ENCODE results near the gene DNMT3L.
"Not testable (repeated sequence)": the region's sequence is repeated elsewhere in the genome, so short reads cannot be mapped to it uniquely, and the experiment has no call there.

Gene DNMT3L

GRCh38 chr21:44275041-44275440, 13.3 kb upstream of the DNMT3L start:
- DNase-seq, result no peak

- DNase-seq, result no peak
These were observed 11.3 kb upstream of the DNMT3L start for GRCh38 chr21:44273046-44273445.

GRCh38 chr21:44272284-44272858, 10.7 kb upstream of the DNMT3L start:
- DNase-seq, result no peak

GRCh38 chr21:44271558-44272283, 10.0 kb upstream of the DNMT3L start:
- DNase-seq, result no peak

GRCh38 chr21:44269090-44269489, 7.4 kb upstream of the DNMT3L start:
- no peak for DNase-seq

- peak; percentile 20 for DNase-seq
These were observed 6.0 kb upstream of the DNMT3L start for GRCh38 chr21:44267655-44268142.

GRCh38 chr21:44265734-44266270, 4.1 kb upstream of the DNMT3L start:
- no peak for DNase-seq

- DNase-seq, result no peak
These were observed 2.1 kb upstream of the DNMT3L start for GRCh38 chr21:44263768-44264167.

GRCh38 chr21:44263221-44263760, 1.6 kb upstream of the DNMT3L start:
- DNase-seq, result no peak

- DNase-seq, result no peak
These were observed 800 bp upstream of the DNMT3L start for GRCh38 chr21:44262338-44263056.

GRCh38 chr21:44260791-44261631, 686 bp downstream of the DNMT3L start:
- DNase-seq, result no peak

- no peak for DNase-seq
These were observed 1.6 kb downstream of the DNMT3L start for GRCh38 chr21:44260066-44260465.

- DNase-seq, result no peak
These were observed 2.5 kb downstream of the DNMT3L start for GRCh38 chr21:44259082-44259705.

- no peak for DNase-seq
These were observed 3.5 kb downstream of the DNMT3L start for GRCh38 chr21:44258056-44258725.

GRCh38 chr21:44255511-44255981, 6.2 kb downstream of the DNMT3L start:
- DNase-seq, result no peak

- no peak for DNase-seq
These were observed 7.6 kb downstream of the DNMT3L start for GRCh38 chr21:44253832-44254710.

GRCh38 chr21:44249204-44250037, 12.3 kb downstream of the DNMT3L start:
- DNase-seq, result not testable (repeated sequence)

GRCh38 chr21:44247904-44248303, 13.8 kb downstream of the DNMT3L start:
- DNase-seq, result not testable (repeated sequence)

- DNase-seq, result not testable (repeated sequence)
These were observed 17.7 kb downstream of the DNMT3L start for GRCh38 chr21:44243980-44244379.
